Ishikawa (cell line): Measurements from ENCODE around the gene TMEM117.

Experiments
- CEBPB ChIP-seq: IDR thresholded peaks from 2 replicates; pipeline ENCODE4 v1.6.1; 2012
- CREB1 ChIP-seq: IDR thresholded peaks from 2 replicates; pipeline ENCODE4 v1.6.1; 2012; ENCODE audit warnings: low read depth
- EGR1 ChIP-seq: IDR thresholded peaks from 2 replicates; pipeline ENCODE4 v1.6.1; 2012
- EP300 ChIP-seq: IDR thresholded peaks from 2 replicates; pipeline ENCODE4 v1.6.1; 2012; ENCODE audit warnings: borderline replicate concordance
- NFIC ChIP-seq: IDR thresholded peaks from 2 replicates; pipeline ENCODE4 v1.6.1; 2012
- TAF1 ChIP-seq: IDR thresholded peaks from 2 replicates; pipeline ENCODE4 v1.6.1; 2012; ENCODE audit warnings: low read depth, mild to moderate bottlenecking
- TCF12 ChIP-seq: IDR thresholded peaks from 2 replicates; pipeline ENCODE4 v1.6.1; 2012; ENCODE audit warnings: low read depth
- TF ChIP-seq, protein P1 (sequence below): IDR thresholded peaks from 2 replicates; pipeline ENCODE4 v1.6.1; 2012

DNA sequence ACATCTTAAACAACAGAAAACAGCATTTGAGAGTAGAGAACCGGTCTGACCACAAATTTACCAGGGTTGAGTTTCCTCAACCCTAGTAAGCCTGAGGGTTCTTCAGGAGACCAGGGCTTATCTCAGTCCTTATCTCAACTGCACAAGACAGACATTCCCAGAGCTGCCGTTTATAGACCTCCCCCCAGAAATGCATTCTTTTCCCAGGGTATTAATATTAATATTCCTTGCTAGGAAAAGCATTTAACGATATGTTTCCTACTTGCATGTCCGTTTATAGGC, 12.3 kb downstream of the TMEM117 start:
- TF ChIP-seq CEBPB (no peak), TAF1 (no peak), EP300 (no peak), EGR1 (no peak), CREB1 (no peak), NFIC (no peak), TCF12 (no peak)
- TF ChIP-seq, protein P1, sequence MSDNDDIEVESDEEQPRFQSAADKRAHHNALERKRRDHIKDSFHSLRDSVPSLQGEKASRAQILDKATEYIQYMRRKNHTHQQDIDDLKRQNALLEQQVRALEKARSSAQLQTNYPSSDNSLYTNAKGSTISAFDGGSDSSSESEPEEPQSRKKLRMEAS, result no peak
